HG02885 (cell line): ENCODE measurements around the gene CNTN3.

Source experiments
- ATAC-seq: cut with Tn5 transposase; IDR thresholded peaks from one replicate; pipeline ENCODE4 v1.9.1; 2021; ENCODE audit warnings: mild to moderate bottlenecking; ENCODE audit not compliant: unreplicated experiment, poor library complexity

Gene CNTN3

GRCh38 chr3:74613060-74613459 is 1.4 kb downstream of the CNTN3 start:
- no peak for ATAC-seq

GRCh38 chr3:74611206-74611605 is 3.3 kb downstream of the CNTN3 start:
- ATAC-seq, result no peak

- ATAC-seq, result no peak
Measured at GRCh38 chr3:74607803-74608202, 6.7 kb downstream of the CNTN3 start.

- no peak for ATAC-seq
Measured at GRCh38 chr3:74606996-74607395, 7.5 kb downstream of the CNTN3 start.

GRCh38 chr3:74605437-74605836 is 9.0 kb downstream of the CNTN3 start:
- no peak for ATAC-seq

DNA sequence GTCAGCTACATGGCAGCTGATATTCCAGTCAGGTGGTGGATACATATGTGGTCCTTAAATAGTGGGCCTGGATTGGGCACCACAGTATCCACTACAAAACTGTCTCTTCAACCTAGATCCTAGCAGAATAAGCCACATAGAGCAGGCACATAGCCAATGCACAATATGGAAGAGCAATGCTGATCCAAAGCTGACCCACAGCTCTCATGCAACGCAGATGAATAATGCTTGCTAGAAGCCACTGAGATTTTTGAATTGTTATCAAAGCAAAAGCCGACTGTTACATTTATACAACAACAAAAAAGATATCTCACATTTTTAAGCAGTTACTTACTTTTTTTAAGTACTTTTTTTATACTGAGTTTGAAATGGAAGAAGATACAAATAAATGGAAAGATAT is 11.2 kb downstream of the CNTN3 start:
- ATAC-seq, result no peak

GRCh38 chr3:74602471-74602870 is 12.0 kb downstream of the CNTN3 start:
- ATAC-seq, result no peak

GRCh38 chr3:74601793-74602192 is 12.7 kb downstream of the CNTN3 start:
- ATAC-seq, result no peak

DNA sequence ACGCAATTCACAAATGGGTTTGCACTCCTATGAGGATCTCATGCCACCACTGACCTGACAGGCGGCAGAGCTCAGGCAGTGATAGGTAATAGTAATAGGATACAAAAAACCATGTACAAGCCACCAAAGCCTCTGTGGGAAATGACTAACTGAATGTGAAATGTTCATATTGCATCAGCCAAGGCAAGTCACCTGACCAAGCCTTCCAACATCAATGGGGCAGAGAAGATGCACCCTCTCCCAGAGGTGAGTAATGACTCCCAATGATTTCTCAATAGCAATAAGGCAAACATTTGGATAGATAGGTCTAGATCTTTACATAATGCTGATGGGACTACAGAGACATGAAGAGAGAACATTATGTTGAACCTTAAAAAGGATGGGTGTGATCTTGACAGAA is 14.9 kb downstream of the CNTN3 start:
- ATAC-seq, result no peak

- no peak for ATAC-seq
Measured at GRCh38 chr3:74593152-74593551, 21.3 kb downstream of the CNTN3 start.

DNA sequence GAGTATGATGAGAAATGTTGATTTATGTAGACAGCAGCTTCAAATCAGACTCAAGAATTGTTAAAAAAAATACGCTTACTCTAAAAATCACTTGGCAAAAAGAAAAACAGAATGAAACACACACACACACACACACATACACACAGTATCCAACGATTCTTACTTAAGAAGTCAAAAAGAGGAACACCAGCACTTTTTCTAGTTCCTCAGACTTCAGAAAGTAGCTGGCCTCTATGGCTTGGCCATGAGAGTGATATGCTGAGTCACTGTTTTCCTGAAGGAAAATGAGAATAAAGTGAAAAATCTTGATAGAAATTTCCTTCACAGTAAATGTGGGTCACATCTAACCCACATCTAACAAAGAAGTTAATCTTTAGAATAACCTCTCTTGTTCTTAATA is 22.1 kb downstream of the CNTN3 start:
- no peak for ATAC-seq

GRCh38 chr3:74591946-74592345 is 22.5 kb downstream of the CNTN3 start:
- no peak for ATAC-seq

GRCh38 chr3:74591342-74591741 is 23.1 kb downstream of the CNTN3 start:
- ATAC-seq, result no peak

- ATAC-seq, result no peak
Measured at GRCh38 chr3:74590620-74591262, 23.7 kb downstream of the CNTN3 start.

- ATAC-seq, result no peak
Measured at GRCh38 chr3:74584782-74585181, 29.7 kb downstream of the CNTN3 start.

GRCh38 chr3:74582982-74583381 is 31.5 kb downstream of the CNTN3 start:
- ATAC-seq, result no peak

GRCh38 chr3:74575857-74576256 is 38.6 kb downstream of the CNTN3 start:
- no peak for ATAC-seq

DNA sequence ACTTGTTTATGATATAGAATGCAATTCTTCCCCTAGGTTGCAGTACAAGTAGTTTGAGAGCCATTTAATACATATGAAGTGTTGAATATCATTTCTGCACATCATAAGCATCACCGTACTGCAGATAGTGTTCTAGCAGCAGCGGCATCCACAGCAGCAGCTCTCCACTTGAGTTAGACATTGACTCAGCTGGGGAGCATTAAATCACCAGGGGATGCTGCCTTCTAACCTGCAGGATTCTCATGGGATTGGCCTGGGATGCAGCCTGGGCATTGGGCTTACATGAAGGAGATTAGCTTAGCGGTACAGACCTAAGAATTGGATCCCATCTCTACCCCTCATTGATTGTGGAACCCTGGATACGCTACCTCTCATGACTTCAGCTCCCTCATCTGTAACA is 43.3 kb downstream of the CNTN3 start:
- no peak for ATAC-seq
